HuH-7.5 (cell line): ENCODE results near the gene CDK5RAP2.
"Not testable (repeated sequence)": the region's sequence is repeated elsewhere in the genome, so short reads cannot be mapped to it uniquely, and the experiment has no call there.

Experiments used
- DNase-seq: peaks from one replicate; pipeline ENCODE4 v3.0.0; 2011; ENCODE audit warnings: low spot score

The CDK5RAP2 gene

GRCh38 chr9:120587328-120587727 lies 7.4 kb upstream of the CDK5RAP2 start:
- DNase-seq: no peak

- DNase-seq: no peak
Observed at GRCh38 chr9:120583958-120584369, 4.0 kb upstream of the CDK5RAP2 start.

- DNase-seq: peak; percentile 36
Observed at GRCh38 chr9:120579139-120580050, 572 bp downstream of the CDK5RAP2 start.

GRCh38 chr9:120574473-120574872 lies 5.5 kb downstream of the CDK5RAP2 start:
- no peak for DNase-seq

GRCh38 chr9:120572472-120572871 lies 7.5 kb downstream of the CDK5RAP2 start:
- no peak for DNase-seq

GRCh38 chr9:120571443-120572257 lies 8.3 kb downstream of the CDK5RAP2 start:
- peak; percentile 69 for DNase-seq

GRCh38 chr9:120570296-120570695 lies 9.7 kb downstream of the CDK5RAP2 start:
- DNase-seq: no peak

- no peak for DNase-seq
Observed at GRCh38 chr9:120569556-120569955, 10.4 kb downstream of the CDK5RAP2 start.

- DNase-seq: no peak
Observed at GRCh38 chr9:120568816-120569215, 11.2 kb downstream of the CDK5RAP2 start.

- no peak for DNase-seq
Observed at GRCh38 chr9:120567874-120568273, 12.1 kb downstream of the CDK5RAP2 start.

GRCh38 chr9:120567081-120567480 lies 12.9 kb downstream of the CDK5RAP2 start:
- DNase-seq: no peak

- DNase-seq: no peak
Observed at GRCh38 chr9:120564589-120564988, 15.4 kb downstream of the CDK5RAP2 start.

- DNase-seq: no peak
Observed at GRCh38 chr9:120562861-120563443, 17.0 kb downstream of the CDK5RAP2 start.

GRCh38 chr9:120561709-120562108 lies 18.3 kb downstream of the CDK5RAP2 start:
- no peak for DNase-seq

GRCh38 chr9:120559546-120559945 lies 20.4 kb downstream of the CDK5RAP2 start:
- no peak for DNase-seq

GRCh38 chr9:120558454-120558853 lies 21.5 kb downstream of the CDK5RAP2 start:
- DNase-seq: no peak

- no peak for DNase-seq
Observed at GRCh38 chr9:120557205-120557604, 22.8 kb downstream of the CDK5RAP2 start.

- DNase-seq: no peak
Observed at GRCh38 chr9:120556775-120557174, 23.2 kb downstream of the CDK5RAP2 start.

GRCh38 chr9:120555839-120556238 lies 24.1 kb downstream of the CDK5RAP2 start:
- no peak for DNase-seq

GRCh38 chr9:120552210-120552704 lies 27.7 kb downstream of the CDK5RAP2 start:
- not testable (repeated sequence) for DNase-seq

GRCh38 chr9:120545701-120546550 lies 34.0 kb downstream of the CDK5RAP2 start:
- DNase-seq: no peak
